Measurements from ENCODE around the gene GPR135.

The GPR135 gene

GRCh38 chr14:59465316-59466135 is at the start of gene GPR135:
Gene GPR135 (minus strand): TSS chr14:59465380. CDS start chr14:59465226, 154 bp downstream.
- DNase-seq: peak; percentile 8

DNA sequence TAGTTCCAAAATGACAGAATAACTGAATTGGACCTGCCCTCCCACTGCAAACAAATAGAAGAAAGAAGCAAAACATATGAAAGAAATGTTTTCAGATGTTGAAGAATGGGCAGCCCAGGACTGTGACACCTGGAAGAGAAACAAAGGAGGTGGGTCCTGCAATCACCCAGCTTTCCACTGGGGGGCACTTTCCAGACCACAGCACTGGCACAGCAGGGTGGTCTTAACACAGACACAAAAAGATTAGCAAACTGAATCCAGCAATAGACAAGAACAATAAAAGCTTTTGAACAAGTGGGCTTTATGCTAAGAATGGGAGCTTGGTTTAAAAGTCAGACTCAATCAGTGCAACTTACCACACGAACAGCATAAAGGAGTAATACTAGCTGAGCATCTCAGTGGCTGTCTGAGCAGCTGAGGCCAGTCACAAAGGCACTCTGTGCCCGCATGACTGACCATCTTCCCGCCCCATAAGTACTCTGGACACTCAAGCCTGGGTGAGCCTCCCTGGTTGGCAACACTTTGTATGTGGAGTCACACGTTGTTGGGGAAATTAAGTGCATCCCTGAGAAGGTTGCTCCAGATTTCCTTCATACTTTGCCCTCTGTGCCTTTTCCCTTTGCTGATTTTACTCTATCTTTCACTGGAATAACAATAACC is 46.9 kb upstream of the GPR135 start:
- peak; percentile 53 for DNase-seq

GRCh38 chr14:59510966-59511365 is 45.8 kb upstream of the GPR135 start:
- DNase-seq: no peak

- no peak for DNase-seq
These were observed 44.8 kb upstream of the GPR135 start for GRCh38 chr14:59510001-59510400.

GRCh38 chr14:59509101-59509500 is 43.9 kb upstream of the GPR135 start:
- DNase-seq: no peak

DNA sequence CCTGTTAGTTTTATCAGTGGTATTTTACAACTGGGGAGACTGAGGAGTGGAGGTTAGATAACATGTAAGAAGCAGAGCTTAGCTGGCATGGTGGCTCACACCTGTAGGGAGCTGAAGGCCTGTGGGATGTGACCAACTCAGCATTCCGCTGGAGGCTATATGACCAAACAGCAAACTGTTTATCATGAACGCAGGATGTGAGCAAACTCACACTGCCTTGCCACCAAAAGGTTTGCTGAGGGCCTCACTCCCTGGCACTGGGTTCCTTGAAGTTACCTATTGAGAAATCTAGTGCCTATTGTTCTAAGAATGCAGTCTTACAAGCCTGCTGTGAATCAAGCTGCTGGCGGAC is 42.5 kb upstream of the GPR135 start:
- DNase-seq: no peak

DNA sequence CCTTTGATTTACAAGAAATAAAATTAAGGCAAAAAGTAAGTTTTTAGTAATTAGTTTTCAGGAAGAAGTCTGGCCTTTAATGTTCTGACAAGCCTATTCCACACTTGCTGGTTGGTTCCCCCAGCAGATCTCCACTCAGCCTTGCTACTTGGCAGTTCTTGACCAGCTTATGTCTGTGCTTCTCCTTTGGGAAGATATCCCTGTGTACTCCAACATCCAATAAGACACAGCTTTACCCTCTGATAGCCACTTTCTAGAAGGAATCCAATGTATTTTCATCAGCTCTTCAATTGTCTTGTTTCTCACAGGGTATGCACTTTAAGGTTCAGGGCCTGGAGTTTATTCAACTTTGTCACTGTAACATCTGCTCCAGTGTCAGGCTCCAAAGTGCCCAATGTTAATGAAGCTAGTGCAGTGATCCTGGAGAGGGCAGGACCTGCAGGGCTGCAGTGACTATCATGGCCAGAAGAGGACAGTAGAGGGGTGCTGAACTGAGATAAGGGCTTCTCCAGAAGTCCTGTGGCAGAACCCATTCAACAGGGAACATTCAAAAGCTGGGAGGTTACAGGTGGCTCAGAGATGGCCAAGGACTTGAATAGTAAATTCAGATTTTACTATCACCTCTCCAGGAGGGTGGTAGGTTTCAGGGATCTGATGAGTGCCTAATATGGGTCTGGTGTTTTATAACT is 42.0 kb upstream of the GPR135 start:
- peak; percentile 88 for DNase-seq

GRCh38 chr14:59503256-59503655 is 38.1 kb upstream of the GPR135 start:
- DNase-seq: no peak

DNA sequence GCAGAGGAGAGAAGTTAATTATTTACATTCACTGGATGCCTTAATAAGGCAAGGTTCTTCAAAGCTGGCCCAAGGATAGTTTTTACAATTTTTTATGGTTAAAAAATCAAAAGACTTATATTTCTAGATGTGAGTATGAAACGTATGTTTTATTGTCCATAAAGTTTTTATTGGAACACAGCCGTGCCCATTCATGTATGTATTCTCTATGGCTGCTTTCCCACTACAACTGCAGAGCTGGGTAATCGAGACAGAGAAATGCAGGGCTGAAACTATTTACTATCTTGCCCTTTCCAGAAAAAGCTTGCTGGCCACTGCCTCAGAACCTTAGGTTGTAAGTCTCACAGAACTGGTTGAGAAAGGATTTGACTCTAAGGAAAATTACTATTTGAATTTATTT is 35.6 kb upstream of the GPR135 start:
- DNase-seq: no peak

DNA sequence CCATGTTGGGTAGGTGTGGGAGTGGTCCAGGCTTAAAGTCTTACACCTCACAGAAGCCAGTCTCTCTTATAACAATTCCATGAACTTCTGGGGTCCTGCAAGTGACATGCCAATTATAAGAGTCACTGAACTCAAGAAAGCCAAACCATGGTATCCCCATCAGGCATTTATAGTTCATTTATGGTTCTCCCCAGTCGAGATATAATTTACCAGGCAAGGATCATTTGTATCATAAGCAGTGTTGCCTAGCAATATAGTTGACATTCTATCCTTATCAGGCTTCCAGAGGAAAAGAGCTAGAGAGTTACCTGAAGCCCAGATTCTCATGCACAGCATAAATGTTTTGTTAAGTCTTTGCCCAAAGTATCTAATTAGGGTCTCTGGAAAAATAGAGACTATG is 27.2 kb upstream of the GPR135 start:
- no peak for DNase-seq

DNA sequence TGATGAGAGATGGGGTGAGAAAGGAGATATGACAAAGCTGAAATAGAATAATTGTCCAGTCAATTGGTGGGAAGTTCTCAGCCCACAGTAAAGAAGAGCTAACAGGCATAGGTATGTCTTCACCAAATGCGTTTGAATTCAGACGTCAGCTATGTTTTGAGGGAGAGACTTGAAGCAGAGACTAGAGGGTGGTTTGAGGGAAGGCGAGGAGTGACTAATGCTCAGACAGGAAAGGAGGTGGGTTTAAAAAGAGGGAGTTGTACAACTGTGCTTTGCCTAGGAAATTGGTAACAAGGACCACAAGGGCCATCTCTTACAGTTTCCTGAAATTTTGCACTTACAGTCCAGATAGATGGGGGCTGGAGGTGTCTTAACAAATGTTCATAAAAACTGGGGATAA is 25.6 kb upstream of the GPR135 start:
- no peak for DNase-seq

DNA sequence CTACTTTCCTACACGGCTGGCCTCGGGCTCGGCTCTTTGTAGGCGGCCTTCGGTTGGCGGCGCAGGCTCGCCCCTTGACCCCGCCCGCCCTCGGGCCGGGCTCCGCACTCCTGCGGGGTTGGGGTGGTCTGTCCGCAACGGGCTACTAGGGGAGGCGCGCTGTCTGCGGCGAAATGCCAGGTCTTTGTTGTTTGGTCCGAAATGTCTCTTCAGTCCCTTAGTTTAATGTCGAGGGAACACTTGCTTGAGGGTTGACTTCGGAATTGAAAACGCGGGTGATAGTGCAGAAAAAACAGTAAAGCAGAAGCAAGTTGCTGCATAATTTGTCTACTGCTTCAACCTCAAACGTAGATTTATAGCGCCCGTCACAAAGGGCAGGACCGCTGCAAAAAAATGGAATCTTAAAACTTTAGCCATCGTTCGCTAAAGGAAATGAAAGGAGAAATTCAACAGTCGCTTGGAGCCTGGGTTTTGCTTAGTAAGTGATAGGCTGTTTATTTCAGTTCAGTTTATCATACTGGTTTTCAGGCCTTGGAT is 19.5 kb upstream of the GPR135 start:
- no peak for DNase-seq

DNA sequence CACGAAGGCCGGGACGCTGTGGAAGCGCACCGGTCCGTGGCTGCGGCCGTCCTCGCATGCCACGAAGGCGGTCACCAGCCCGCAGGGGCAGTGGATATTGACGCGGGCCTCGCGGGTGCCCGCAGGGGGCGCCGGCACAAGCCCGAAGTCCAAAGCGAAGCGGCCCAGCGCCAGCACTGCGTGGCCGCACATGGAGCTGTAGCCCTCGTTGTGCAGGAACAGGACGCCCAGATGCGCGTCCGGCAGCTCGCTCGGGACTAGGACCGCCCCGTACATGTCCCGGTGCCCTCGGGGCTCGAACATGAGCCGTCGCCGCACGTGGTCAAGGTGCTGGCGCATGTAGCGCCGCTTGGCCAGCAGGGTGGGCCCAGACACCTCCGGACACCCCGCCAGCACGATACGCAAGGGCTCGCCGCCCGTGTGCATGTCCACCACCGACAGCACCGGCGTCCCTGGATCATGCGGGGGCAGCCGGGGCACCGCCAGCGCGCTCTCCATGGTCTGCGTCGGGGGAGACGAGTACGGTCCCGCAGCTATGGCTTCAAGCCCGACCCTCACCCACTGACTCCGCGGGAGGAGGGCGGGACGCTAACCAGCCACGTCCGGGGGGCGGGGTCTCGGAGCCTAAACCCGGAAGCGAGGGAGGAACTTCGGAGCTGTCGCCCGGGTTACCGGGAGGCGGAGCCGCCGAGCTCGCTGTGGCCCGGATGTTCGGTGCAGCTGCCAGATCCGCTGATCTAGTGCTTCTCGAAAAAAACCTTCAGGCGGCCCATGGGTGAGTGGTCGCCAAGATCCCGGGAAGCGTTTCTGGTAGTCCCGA is 18.8 kb upstream of the GPR135 start, which contains the start of the genes JKAMP and L3HYPDH:
Gene JKAMP, plus strand, starts transcription at position 699 of the 820 bp plus-strand sequence. Its CDS starts 73 bp downstream, at position 772.
Gene L3HYPDH, minus strand, starts transcription at position 590 of the 820 bp plus-strand sequence. Its CDS starts 92 bp downstream, at position 498.
- peak; percentile 99 for DNase-seq

DNA sequence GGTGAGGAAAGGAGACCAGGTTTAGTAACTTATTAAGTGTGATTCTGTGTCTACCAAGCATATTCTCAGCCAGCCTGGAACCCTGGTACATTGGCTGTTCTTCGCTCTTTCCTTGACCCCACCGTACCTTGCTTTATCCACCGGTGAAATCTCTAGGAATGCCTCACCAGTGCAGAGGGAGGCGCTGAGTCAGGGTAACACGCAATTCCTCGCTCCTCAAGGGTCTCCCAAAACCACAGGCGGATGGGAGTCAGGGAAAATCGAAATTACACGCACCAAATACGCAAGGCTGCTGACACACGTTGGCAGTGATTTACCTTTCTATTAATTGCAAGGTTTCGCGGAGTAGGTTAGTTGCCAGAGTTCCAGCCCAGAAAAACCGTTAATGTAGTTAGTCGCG is 18.2 kb upstream of the GPR135 start:
- DNase-seq: peak; percentile 22

DNA sequence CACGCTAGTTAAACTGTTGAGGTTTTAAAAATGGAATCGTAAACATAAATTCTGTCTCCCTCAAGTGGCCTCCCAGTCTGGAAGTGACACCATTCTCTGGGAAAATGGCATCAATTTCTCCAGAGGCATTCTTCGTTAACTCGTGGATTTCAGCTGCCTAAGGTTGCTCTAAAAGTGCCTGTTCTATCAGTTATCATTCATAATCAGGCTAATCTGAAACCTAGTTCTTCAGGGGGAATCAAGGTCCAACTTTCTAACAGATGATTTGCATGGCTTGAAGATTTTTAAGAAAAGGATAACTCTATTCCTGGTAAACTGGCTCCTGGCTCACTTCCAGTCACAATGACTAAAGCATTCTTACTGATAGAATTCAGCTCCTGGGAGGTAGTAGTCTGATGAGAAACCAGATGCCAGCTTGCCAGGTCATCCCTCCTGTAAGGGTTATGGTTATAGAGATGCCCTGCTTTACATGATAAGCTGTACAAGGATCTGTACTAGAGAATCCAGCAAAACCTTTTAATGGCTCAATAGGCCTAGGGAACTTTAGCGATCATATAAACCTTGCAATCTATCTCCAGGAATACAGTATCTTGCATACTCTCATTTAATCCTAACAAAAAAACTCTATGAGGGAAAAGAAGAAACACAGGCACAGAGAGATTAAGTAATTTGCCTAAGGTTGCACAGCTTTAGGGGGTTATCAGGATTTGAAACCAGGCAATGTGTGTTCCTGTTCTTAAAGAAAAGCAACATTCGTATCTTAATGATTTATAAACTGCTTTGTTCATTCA is 17.6 kb upstream of the GPR135 start:
- DNase-seq: peak; percentile 69

- DNase-seq: no peak
These were observed 16.8 kb upstream of the GPR135 start for GRCh38 chr14:59481871-59482540.

DNA sequence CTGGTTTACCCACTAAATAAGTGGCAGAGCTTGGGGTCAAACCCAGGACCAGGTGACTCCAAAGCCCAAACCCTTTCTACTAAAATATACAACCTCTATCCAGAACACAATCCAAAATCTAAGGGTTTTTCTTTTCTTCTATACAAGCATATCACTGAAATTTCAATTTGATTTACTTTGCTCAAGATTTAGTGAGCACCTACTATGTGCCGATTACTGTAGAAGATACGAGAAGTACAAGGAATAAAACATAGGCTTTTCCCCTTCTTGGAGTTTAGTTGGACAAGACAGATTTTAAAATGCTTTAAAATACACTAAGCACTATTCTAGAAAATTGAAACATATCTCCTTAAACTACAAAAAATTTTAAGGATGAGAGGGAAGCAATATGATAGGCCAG is 16.2 kb upstream of the GPR135 start:
- DNase-seq: no peak

GRCh38 chr14:59480166-59480565 is 15.0 kb upstream of the GPR135 start:
- DNase-seq: no peak

- no peak for DNase-seq
These were observed 13.4 kb upstream of the GPR135 start for GRCh38 chr14:59478540-59478939.

DNA sequence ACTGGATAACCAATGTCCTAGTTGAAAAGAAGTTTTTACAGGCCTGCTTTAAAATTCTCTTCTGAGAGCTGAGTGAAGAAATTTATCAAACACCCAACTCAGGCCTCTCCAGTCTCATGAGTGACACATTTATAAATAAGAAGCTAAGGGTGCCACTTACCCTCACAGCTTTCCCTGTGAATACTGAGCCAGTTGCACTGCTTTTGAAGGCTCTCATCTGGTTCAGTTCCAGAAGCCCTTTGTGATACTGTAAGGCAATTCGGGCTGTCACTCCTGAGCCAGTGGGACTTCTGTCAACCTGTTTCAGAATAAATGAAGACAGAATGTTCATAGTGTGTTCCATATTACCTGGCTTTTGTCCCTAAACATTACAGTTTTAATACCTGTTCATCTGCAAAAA is 10.5 kb upstream of the GPR135 start:
- no peak for DNase-seq

DNA sequence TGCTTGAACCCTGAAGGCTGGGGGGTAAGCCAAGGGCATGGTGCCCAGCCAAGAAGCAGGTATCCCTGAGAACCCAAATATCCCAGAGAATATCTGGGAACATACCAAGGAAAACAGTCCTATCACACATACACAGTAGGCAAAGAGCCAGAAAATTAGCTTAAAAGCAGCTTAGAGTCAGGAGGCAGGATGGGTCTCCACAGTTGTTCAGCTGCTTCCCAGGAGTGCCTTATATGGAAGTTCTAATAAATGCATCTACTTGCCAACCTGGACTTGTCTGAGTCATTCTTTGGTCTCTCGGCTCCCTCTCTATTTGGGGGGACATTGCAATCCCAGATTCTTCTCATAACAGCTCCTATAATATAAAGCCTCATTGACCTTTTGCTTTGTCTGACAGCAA is 9.0 kb upstream of the GPR135 start:
- DNase-seq: no peak

Measured in hematopoietic multipotent progenitor cell treated with erythropoietin and hydrocortisone succinate and interleukin-3 and kit ligand, for 4 days (in vitro differentiated cells).